ENCODE results near the gene PCLAF. TPM values are rescaled to one million over a fixed set of nuclear protein-coding genes. Genes with fewer than 3 reads are reported as not detected.

PCLAF gene
- total and polyA plus RNA-seq, 2 donors (not counting 1 experiment from before 2014, with no cell fraction given): 0.42 to 0.92 TPM

DNA sequence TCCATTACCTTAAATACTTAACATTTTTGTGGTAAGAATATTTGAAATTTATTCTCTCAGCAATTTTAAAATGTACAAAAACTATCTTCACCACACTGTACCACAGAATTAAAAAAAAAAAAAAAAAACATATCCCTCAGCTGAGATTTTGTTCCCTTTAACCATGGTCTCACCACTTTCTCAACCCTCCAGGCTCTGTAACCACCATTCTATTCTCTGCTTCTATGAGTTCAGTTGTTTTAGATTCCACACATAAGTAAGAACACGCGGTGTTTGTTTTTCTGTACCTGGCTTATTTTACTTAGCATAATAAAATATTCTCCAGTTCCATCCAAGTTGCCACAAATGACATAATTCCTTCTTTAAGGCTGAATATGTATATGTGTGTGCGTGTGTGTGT is 66.8 kb downstream of the PCLAF start:
- no peak for DNase-seq
- Histone ChIP-seq H3K36me3 (replicated peaks in 1 of 2; ENCODE audit: control extremely low read depth in 1 of 2, control insufficient read depth in 1 of 2, extremely low read depth in 1 of 2, insufficient read depth in 2 of 2, low read length in 1 of 2) (no peaks in the 10 kb centered on the region), H3K9me3 (ENCODE audit: control extremely low read depth in 1 of 3, control insufficient read depth in 2 of 3, insufficient read depth in 1 of 3, low read length in 2 of 3) (no peaks in the 10 kb centered on the region), H3K79me2 (ENCODE audit: control insufficient read depth, insufficient read depth, low read length) (peaks cover 28% of the 10 kb centered on the region), H3K27ac (ENCODE audit: low read length in 2 of 2) (no peak overlapping the region), H3K4me2 (replicated peaks; ENCODE audit: low read depth, low read length, poor library complexity, severe bottlenecking) (no peak overlapping the region), H2AFZ (ENCODE audit: insufficient read depth, low read depth, low read length, poor library complexity, severe bottlenecking) (no peak overlapping the region), H3K4me1 (ENCODE audit: control insufficient read depth in 2 of 2, insufficient read depth in 2 of 2, low read length in 2 of 2) (no peaks in the 10 kb centered on the region), H3K9ac (ENCODE audit: low read length) (no peak overlapping the region), H3K4me3 (ENCODE audit: control extremely low read depth in 1 of 5, extremely low read depth in 1 of 5, insufficient read depth in 1 of 5, low read depth in 2 of 5, low read length in 4 of 5) (no peak overlapping the region), H3K27me3 (replicated peaks in 1 of 4; ENCODE audit: control extremely low read depth in 1 of 4, control insufficient read depth in 3 of 4, insufficient read depth in 4 of 4, low read length in 3 of 4) (no peaks in the 10 kb centered on the region), H4K20me1 (ENCODE audit: control insufficient read depth, insufficient read depth, low read length, poor library complexity, severe bottlenecking) (no peaks in the 10 kb centered on the region)
- Mint-ChIP-seq H3K27me3 (no peaks in the 10 kb centered on the region), H3K4me3 (no peak overlapping the region), H3K4me1 (peaks cover 11% of the 10 kb centered on the region), H3K9me3 (ENCODE audit: insufficient read depth) (no peaks in the 10 kb centered on the region), H3K27ac (no peak overlapping the region)
- no peak for TF ChIP-seq EZH2 (IDR thresholded peaks at IDR 0.05; ENCODE audit: borderline replicate concordance, insufficient read depth, low read depth, low read length, poor library complexity, severe bottlenecking)
- no peak for TF ChIP-seq CTCF (IDR thresholded peaks at IDR 0.05)
- POLR2A ChIA-PET: no interaction called here
- no CpG with 5 or more reads among the region's 3 CpGs for WGBS (ENCODE audit: insufficient coverage)
- CTCF ChIA-PET: no interaction called here
- no peak for ATAC-seq (ENCODE audit: low read depth)
- intact Hi-C loops (cut with micrococcal nuclease): no loop called here

Small RNA genes within 50 kb of the gene (small RNA-seq; reads per million reads assigned to genes)
- not detected for gene RF00554 (ENCODE audit: insufficient read length, low read depth, low replicate concordance)

Other genes starting within 250 kb of the PCLAF start
- 43.0 and 44.9 TPM in 2 replicates for gene SNX22, start 229.7 kb downstream of the PCLAF start, total RNA-seq
- 196 and 305 TPM in 2 replicates for gene SNX22, start 229.7 kb downstream of the PCLAF start, polyA plus RNA-seq
- 107 and 108 TPM in 2 replicates for gene PPIB, start 218.4 kb downstream of the PCLAF start, total RNA-seq
- gene PPIB, start 218.4 kb downstream of the PCLAF start, polyA plus RNA-seq: 176 and 179 TPM in 2 replicates
- 39.0 and 40.3 TPM in 2 replicates for gene CSNK1G1, start 25.3 kb downstream of the PCLAF start, total RNA-seq
- 5.2 and 6.5 TPM in 2 replicates for gene CSNK1G1, start 25.3 kb downstream of the PCLAF start, polyA plus RNA-seq
- 35.7 and 38.2 TPM in 2 replicates for gene TRIP4, start 6.4 kb upstream of the PCLAF start, total RNA-seq
- gene TRIP4, start 6.4 kb upstream of the PCLAF start, polyA plus RNA-seq: 13.7 and 17.0 TPM in 2 replicates
- 32.9 and 36.7 TPM in 2 replicates for gene ZNF609, start 79.1 kb upstream of the PCLAF start, total RNA-seq
- 5.0 and 5.8 TPM in 2 replicates for gene ZNF609, start 79.1 kb upstream of the PCLAF start, polyA plus RNA-seq

All from B cell (primary cell).